ENCODE results near the gene MT1B.

DNA sequence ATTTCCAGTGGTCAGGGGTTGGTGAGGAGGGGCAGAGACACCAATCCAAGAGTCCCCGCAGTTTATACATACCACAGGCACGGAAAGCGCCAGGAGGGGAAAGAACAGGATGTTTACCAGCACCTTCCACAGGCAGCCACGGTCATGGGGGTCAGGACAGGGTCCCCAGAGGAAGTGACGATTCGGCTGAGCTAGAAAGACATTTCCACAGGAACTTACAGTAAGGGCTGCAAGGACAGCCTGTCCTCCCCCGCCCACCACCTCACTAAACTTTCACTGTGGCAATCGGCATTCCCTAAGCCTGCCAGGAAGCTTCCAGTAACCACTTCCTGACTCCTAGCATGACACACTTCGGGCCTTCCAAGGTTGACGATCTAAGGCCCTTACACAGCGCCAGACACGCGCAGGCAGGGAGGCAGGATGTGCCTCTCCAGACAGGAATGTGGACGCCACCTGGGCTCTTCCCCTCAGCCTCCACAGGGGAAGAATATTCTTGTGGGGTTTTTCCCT, 44.5 kb upstream of the MT1B start:
- TF ChIP-seq, protein P1, sequence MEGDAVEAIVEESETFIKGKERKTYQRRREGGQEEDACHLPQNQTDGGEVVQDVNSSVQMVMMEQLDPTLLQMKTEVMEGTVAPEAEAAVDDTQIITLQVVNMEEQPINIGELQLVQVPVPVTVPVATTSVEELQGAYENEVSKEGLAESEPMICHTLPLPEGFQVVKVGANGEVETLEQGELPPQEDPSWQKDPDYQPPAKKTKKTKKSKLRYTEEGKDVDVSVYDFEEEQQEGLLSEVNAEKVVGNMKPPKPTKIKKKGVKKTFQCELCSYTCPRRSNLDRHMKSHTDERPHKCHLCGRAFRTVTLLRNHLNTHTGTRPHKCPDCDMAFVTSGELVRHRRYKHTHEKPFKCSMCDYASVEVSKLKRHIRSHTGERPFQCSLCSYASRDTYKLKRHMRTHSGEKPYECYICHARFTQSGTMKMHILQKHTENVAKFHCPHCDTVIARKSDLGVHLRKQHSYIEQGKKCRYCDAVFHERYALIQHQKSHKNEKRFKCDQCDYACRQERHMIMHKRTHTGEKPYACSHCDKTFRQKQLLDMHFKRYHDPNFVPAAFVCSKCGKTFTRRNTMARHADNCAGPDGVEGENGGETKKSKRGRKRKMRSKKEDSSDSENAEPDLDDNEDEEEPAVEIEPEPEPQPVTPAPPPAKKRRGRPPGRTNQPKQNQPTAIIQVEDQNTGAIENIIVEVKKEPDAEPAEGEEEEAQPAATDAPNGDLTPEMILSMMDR (IDR thresholded peaks at IDR 0.05; ENCODE audit: poor library complexity), result no peak
- TF ChIP-seq EZH2phosphoT487 (IDR thresholded peaks at IDR 0.05; ENCODE audit: low read depth, severe bottlenecking, unreplicated experiment) (no peak), EZH2 (IDR thresholded peaks at IDR 0.05; ENCODE audit: borderline replicate concordance) (no peak)

Measured in hepatocyte (in vitro differentiated cells).